Astrocyte of the cerebellum (primary cell): ENCODE results near the gene PPP6R1.

Source experiments
- DNase-seq: peaks from one replicate; pipeline ENCODE4 v3.0.0-alpha.2; 2011; ENCODE audit warnings: low read depth
- H3K4me3 ChIP-seq: 2 replicates; pipeline ENCODE4 v1.5.1; 2011; ENCODE audit warnings: mild to moderate bottlenecking, low read depth, low read length, moderate library complexity
- CTCF ChIP-seq: IDR thresholded peaks from 2 replicates; pipeline ENCODE4 v1.5.1; 2012; ENCODE audit warnings: low read length, low read depth, moderate library complexity, mild to moderate bottlenecking; ENCODE audit errors: missing control alignments
- in situ Hi-C: cut with HindIII; loops from 2 replicates; pipeline ENCODE4 v1.10.0; 2017; ENCODE audit warnings: low sequenced_read_pairs

PPP6R1 gene

GRCh38 chr19:55266840-55267239 lies 8.0 kb upstream of the PPP6R1 start:
- in situ Hi-C loops, result no loop called here
- H3K4me3 ChIP-seq, result no peak overlapping the region
- no peak for TF ChIP-seq CTCF
- no peak for DNase-seq

- no peak for DNase-seq
- in situ Hi-C loops, result no loop called here
These were observed 7.6 kb upstream of the PPP6R1 start for GRCh38 chr19:55266404-55266803.

GRCh38 chr19:55265723-55266386 lies 7.0 kb upstream of the PPP6R1 start:
- in situ Hi-C loops, result no loop called here
- DNase-seq, result no peak
- no peak for TF ChIP-seq CTCF

More at GRCh38 chr19:55266404-55266803, 7.6 kb upstream of the PPP6R1 start:
- no peak for TF ChIP-seq CTCF
- no peak overlapping the region for H3K4me3 ChIP-seq

GRCh38 chr19:55265173-55265572 lies 6.4 kb upstream of the PPP6R1 start:
- DNase-seq, result no peak
- H3K4me3 ChIP-seq, result no peak overlapping the region
- TF ChIP-seq CTCF, result no peak
- in situ Hi-C loops, result no loop called here

More at GRCh38 chr19:55265723-55266386, 7.0 kb upstream of the PPP6R1 start:
- H3K4me3 ChIP-seq, result no peak overlapping the region

- no peak for DNase-seq
- no peak for TF ChIP-seq CTCF
- in situ Hi-C loops, result no loop called here
- H3K4me3 ChIP-seq, result no peak overlapping the region
These were observed 5.7 kb upstream of the PPP6R1 start for GRCh38 chr19:55264531-55264930.

- H3K4me3 ChIP-seq, result no peak overlapping the region
- no peak for DNase-seq
- in situ Hi-C loops, result no loop called here
- no peak for TF ChIP-seq CTCF
These were observed 3.5 kb upstream of the PPP6R1 start for GRCh38 chr19:55262359-55262758.
